HL-60 (cell line): Measurements from ENCODE around the gene TOP3B.

Experiments used
- DNase-seq, 2 experiments: peaks; one replicate each; pipeline ENCODE4 v3.0.0-alpha.2; 2010 to 2020; ENCODE audit warnings: low read depth in 1 of 2, low spot score in 1 of 2
- H3K27ac ChIP-seq: fragments of 250-450 bp; sonication (Bioruptor Pico); replicated peaks from 2 replicates; pipeline ENCODE4 v1.5.1; 2020; ENCODE audit warnings: mild to moderate bottlenecking, moderate library complexity
- H3K27me3 ChIP-seq: fragments of 250-450 bp; sonication (Bioruptor Pico); 2 replicates; pipeline ENCODE4 v1.5.1; 2021; ENCODE audit warnings: mild to moderate bottlenecking, moderate library complexity; ENCODE audit not compliant: insufficient read depth, poor library complexity, severe bottlenecking
- H3K4me3 ChIP-seq: replicated peaks from 2 replicates; pipeline ENCODE4 v1.5.1; 2011; ENCODE audit warnings: mild to moderate bottlenecking, control low read depth, low read length; ENCODE audit not compliant: insufficient read depth
- CTCF ChIP-seq: IDR thresholded peaks from one replicate; pipeline ENCODE4 v1.5.1; 2011; ENCODE audit warnings: low read length, control low read depth, inconsistent platforms; ENCODE audit not compliant: insufficient read depth
- GABPA ChIP-seq: IDR thresholded peaks from 2 replicates; pipeline ENCODE4 v1.6.1; 2012; ENCODE audit warnings: low read depth
- POLR2AphosphoS5 ChIP-seq: IDR thresholded peaks from 2 replicates; pipeline ENCODE4 v1.6.1; 2012; ENCODE audit warnings: low read depth
- REST ChIP-seq: IDR thresholded peaks from 2 replicates; pipeline ENCODE4 v1.6.1; 2012; ENCODE audit warnings: low read depth; ENCODE audit not compliant: insufficient replicate concordance
- SPI1 ChIP-seq: IDR thresholded peaks from 2 replicates; pipeline ENCODE4 v1.6.1; 2012; ENCODE audit warnings: low read depth, mild to moderate bottlenecking, borderline replicate concordance

TOP3B gene

GRCh38 chr22:21931056-21931455, 51.5 kb downstream of the TOP3B start:
- TF ChIP-seq GABPA (no peak), SPI1 (no peak), REST (no peak), POLR2AphosphoS5 (no peak), CTCF (no peak)
- Histone ChIP-seq H3K27me3 (no peaks in the 10 kb centered on the region), H3K27ac (no peak overlapping the region), H3K4me3 (no peak overlapping the region)
- no peak for DNase-seq

GRCh38 chr22:21929253-21929652, 53.3 kb downstream of the TOP3B start:
- Histone ChIP-seq H3K27me3 (no peaks in the 10 kb centered on the region), H3K4me3 (no peak overlapping the region), H3K27ac (no peak overlapping the region)
- no peak for TF ChIP-seq GABPA
- no peak for TF ChIP-seq REST
- no peak for TF ChIP-seq CTCF
- TF ChIP-seq POLR2AphosphoS5 = no peak
- DNase-seq = no peak

- Histone ChIP-seq H3K4me3 (no peak overlapping the region), H3K27me3 (no peaks in the 10 kb centered on the region), H3K27ac (no peak overlapping the region)
- TF ChIP-seq SPI1 = no peak
- no peak for TF ChIP-seq POLR2AphosphoS5
- TF ChIP-seq REST = no peak
- TF ChIP-seq CTCF = no peak
- no peak for TF ChIP-seq GABPA
- no peak for DNase-seq
Observed at GRCh38 chr22:21928048-21928447, 54.5 kb downstream of the TOP3B start.
